SK-N-SH (cell line): Measurements from ENCODE around the gene SH3BGRL2. TPM values are rescaled to one million over a fixed set of nuclear protein-coding genes. Genes with fewer than 3 reads are reported as not detected.

ENCODE experiments used
- CTCF ChIA-PET: fragments of 300-600, 350-600 bp; formaldehyde crosslinking; extraction: SDS; loops from one replicate; lab custom pipeline; 2021; lab: Yijun Ruan, JAX
- POLR2A ChIA-PET: fragments of 350-600 bp; sonication (Branson Sonifier 250); formaldehyde crosslinking; extraction: SDS; loops from one replicate; lab custom pipeline; 2020; ENCODE audit warnings: antibody characterized with exemption, inconsistent platforms; lab: Yijun Ruan, JAX
- DNase-seq: peaks from one replicate; pipeline ENCODE4 v3.0.0; 2012
- H2AFZ ChIP-seq: fragments of 200-600 bp; sonication (generic); 2 replicates; pipeline ENCODE4 v1.8.1; 2016; ENCODE audit warnings: antibody characterized with exemption, mild to moderate bottlenecking, low read depth
- H3F3A ChIP-seq: fragments of 200-600 bp; sonication (generic); replicated peaks from 2 replicates; pipeline ENCODE3; 2016; ENCODE audit warnings: antibody characterized with exemption, mild to moderate bottlenecking; ENCODE audit not compliant: insufficient read depth
- H3K27ac ChIP-seq, 2 experiments: fragments of 200-500 bp in 1 of 2; fragments of 200-600 bp in 1 of 2; sonication (Bioruptor generic) in 1 of 2; sonication (generic), shearing (Covaris generic) in 1 of 2; 2 replicates each; pipeline versions ENCODE4 v1.5.1 to v1.6.1; 2014 to 2016; ENCODE audit warnings: low read depth in 2 of 2, inconsistent platforms in 1 of 2, low read length in 1 of 2, mild to moderate bottlenecking in 1 of 2, mixed read lengths in 1 of 2
- H3K27me3 ChIP-seq: fragments of 200-600 bp; sonication (generic), shearing (Covaris generic); 2 replicates; pipeline ENCODE4 v1.6.1; 2016; ENCODE audit warnings: mixed run types; ENCODE audit not compliant: insufficient read depth
- H3K36me3 ChIP-seq, 2 experiments: fragments of 200-500 bp in 1 of 2; fragments of 200-600 bp in 1 of 2; sonication (Bioruptor generic) in 1 of 2; sonication (generic) in 1 of 2; replicated peaks in 1 of 2; 2 replicates each; pipeline versions ENCODE3 to v1.5.1; 2014 to 2016; ENCODE audit warnings: low read length in 1 of 2, mild to moderate bottlenecking in 1 of 2; ENCODE audit not compliant: insufficient read depth in 2 of 2, control insufficient read depth in 1 of 2
- H3K4me1 ChIP-seq, 2 experiments: fragments of 200-500 bp in 1 of 2; fragments of 200-600 bp in 1 of 2; sonication (Bioruptor generic) in 1 of 2; sonication (generic), shearing (Covaris generic) in 1 of 2; 2 replicates each; pipeline versions ENCODE4 v1.5.1 to v1.6.1; 2014 to 2016; ENCODE audit warnings: low read depth in 1 of 2, low read length in 1 of 2, mixed run types in 1 of 2; ENCODE audit not compliant: insufficient read depth in 2 of 2, control insufficient read depth in 1 of 2
- H3K4me2 ChIP-seq: fragments of 200-600 bp; sonication (generic), shearing (Covaris generic); 2 replicates; pipeline ENCODE4 v1.6.1; 2017; ENCODE audit warnings: mixed run types
- H3K4me3 ChIP-seq, 2 experiments: fragments of 200-500 bp in 1 of 2; fragments of 200-600 bp in 1 of 2; sonication (Bioruptor generic) in 1 of 2; sonication (generic), shearing (Covaris generic) in 1 of 2; 2 replicates each; pipeline versions ENCODE4 v1.5.1 to v1.8.1; 2014 to 2016; ENCODE audit warnings: low read depth in 2 of 2, inconsistent platforms in 1 of 2, low read length in 1 of 2, mild to moderate bottlenecking in 1 of 2, mixed read lengths in 1 of 2, moderate library complexity in 1 of 2
- H3K79me2 ChIP-seq: fragments of 200-600 bp; sonication (generic); 2 replicates; pipeline ENCODE4 v1.8.1; 2017; ENCODE audit warnings: mild to moderate bottlenecking; ENCODE audit not compliant: insufficient read depth
- H3K9ac ChIP-seq: fragments of 200-600 bp; sonication (generic); 2 replicates; pipeline ENCODE4 v1.6.1; 2017; ENCODE audit warnings: mixed run types
- H3K9me2 ChIP-seq: fragments of 200-600 bp; sonication (generic); 2 replicates; pipeline ENCODE4 v1.6.1; 2017; ENCODE audit warnings: mixed run types
- H3K9me3 ChIP-seq: fragments of 200-600 bp; sonication (generic); 2 replicates; pipeline ENCODE4 v1.6.1; 2017; ENCODE audit warnings: mixed run types, mild to moderate bottlenecking, moderate library complexity
- H4K20me1 ChIP-seq: fragments of 200-600 bp; sonication (generic); 2 replicates; pipeline ENCODE4 v1.6.1; 2017; ENCODE audit warnings: mild to moderate bottlenecking, mixed run types; ENCODE audit not compliant: insufficient read depth
- CTCF ChIP-seq: fragments of 200-600 bp; sonication (generic); IDR thresholded peaks from 2 replicates; pipeline ENCODE4 v1.6.1; 2017; ENCODE audit warnings: antibody characterized with exemption, mild to moderate bottlenecking, moderate library complexity
- EZH2phosphoT487 ChIP-seq: fragments of 200-600 bp; sonication (generic); IDR thresholded peaks from 2 replicates; pipeline ENCODE4 v1.6.1; 2017; ENCODE audit warnings: low read depth, mixed run types, mild to moderate bottlenecking, antibody characterized with exemption, moderate library complexity, borderline replicate concordance
- IRF3 ChIP-seq: fragments of 150-350 bp; IDR thresholded peaks from 2 replicates; pipeline ENCODE4 v1.6.1; 2016; ENCODE audit warnings: mild to moderate bottlenecking, low read depth, low read length
- JUND ChIP-seq: IDR thresholded peaks from 2 replicates; pipeline ENCODE4 v1.4.0; 2012
- MAX ChIP-seq: IDR thresholded peaks from 2 replicates; pipeline ENCODE4 v1.4.0; 2012; ENCODE audit warnings: low read depth
- MXI1 ChIP-seq: IDR thresholded peaks from 2 replicates; pipeline ENCODE4 v1.6.1; 2012; ENCODE audit warnings: mild to moderate bottlenecking, low read depth, low read length, improper control_type of control experiment
- NFIC ChIP-seq: IDR thresholded peaks from 2 replicates; pipeline ENCODE4 v1.4.0; 2012; ENCODE audit warnings: borderline replicate concordance
- NRF1 ChIP-seq: IDR thresholded peaks from 2 replicates; pipeline ENCODE4 v1.6.1; 2012; ENCODE audit warnings: low read depth, mild to moderate bottlenecking, low read length
- PBX3 ChIP-seq: IDR thresholded peaks from 2 replicates; pipeline ENCODE4; 2012
- POLR2AphosphoS5 ChIP-seq: IDR thresholded peaks from 2 replicates; pipeline ENCODE4 v1.6.1; 2012; ENCODE audit warnings: low read depth, low read length
- RCOR1 ChIP-seq: fragments of 150-350 bp; IDR thresholded peaks from 2 replicates; pipeline ENCODE4 v1.6.1; 2017; ENCODE audit warnings: antibody characterized with exemption, low read length
- REST ChIP-seq: IDR thresholded peaks from 2 replicates; pipeline ENCODE4 v1.6.1; 2012; ENCODE audit warnings: mild to moderate bottlenecking, low read depth, low read length, moderate library complexity
- RFX5 ChIP-seq: IDR thresholded peaks from 2 replicates; pipeline ENCODE4 v1.6.1; 2012; ENCODE audit warnings: mild to moderate bottlenecking, improper control_type of control experiment, low read length
- RXRA ChIP-seq: IDR thresholded peaks from 2 replicates; pipeline ENCODE4 v1.4.0; 2012; ENCODE audit warnings: low read depth, mild to moderate bottlenecking, borderline replicate concordance
- SIN3A ChIP-seq: IDR thresholded peaks from 2 replicates; pipeline ENCODE4 v1.6.1; 2012; ENCODE audit warnings: low read depth, mild to moderate bottlenecking, low read length, moderate library complexity, borderline replicate concordance
- SMC3 ChIP-seq: IDR thresholded peaks from 2 replicates; pipeline ENCODE4 v1.6.1; 2012; ENCODE audit warnings: low read depth, low read length, improper control_type of control experiment
- TAF1 ChIP-seq: IDR thresholded peaks from 2 replicates; pipeline ENCODE4 v1.6.1; 2012; ENCODE audit warnings: low read depth, mild to moderate bottlenecking, low read length, moderate library complexity, borderline replicate concordance
- TCF12 ChIP-seq: IDR thresholded peaks from 2 replicates; pipeline ENCODE4 v1.4.0; 2012
- ZBTB33 ChIP-seq: IDR thresholded peaks from 2 replicates; pipeline ENCODE4 v1.4.0; 2012; ENCODE audit warnings: low read depth, borderline replicate concordance
- WGBS: methylation state at CpG from one replicate; pipeline ENCODE4 v1.1.6; 2017; ENCODE audit warnings: low lambda C conversion rate; 5-methylcytosine and 5-hydroxymethylcytosine counted together
- polyA plus RNA-seq, 3 experiments: library from polyadenylated mRNA; depleted of rRNA; stranded (reverse); fragments of >200 nt; gene quantifications; 2 replicates each; pipeline ENCODE4 v1.2.3, GENCODE V29; 2012

SH3BGRL2 gene
- polyA plus RNA-seq, 1 of the 3 experiments (the other 2 are of a cell fraction): 1.4 TPM

GRCh38 chr6:79623106-79623505, 8.0 kb upstream of the SH3BGRL2 start:
- Histone ChIP-seq H3K4me2 (no peak overlapping the region), H3K4me3 (no peak overlapping the region), H3K79me2 (no peaks in the 10 kb centered on the region), H3K27me3 (no peaks in the 10 kb centered on the region), H3K4me1 (no peaks in the 10 kb centered on the region; a peak in 2 of 4 replicates), H3K9me2 (no peaks in the 10 kb centered on the region), H4K20me1 (no peaks in the 10 kb centered on the region), H3K9ac (no peak overlapping the region), H3K36me3 (no peaks in the 10 kb centered on the region), H2AFZ (no peak overlapping the region), H3K9me3 (no peaks in the 10 kb centered on the region), H3K27ac (no peak overlapping the region), H3F3A (no peaks in the 10 kb centered on the region)
- CTCF ChIA-PET: interaction anchor here (0.9 to 1.0 kb wide), 2 partner anchors 9 to 13 kb away, joined by 4 read pairs; no protein-coding TSS in a partner anchor
- TF ChIP-seq RFX5: no peak
- TF ChIP-seq NFIC: no peak
- TF ChIP-seq POLR2AphosphoS5: no peak
- TF ChIP-seq NRF1: no peak
- TF ChIP-seq CTCF: no peak
- no peak for TF ChIP-seq MAX
- no peak for TF ChIP-seq EZH2phosphoT487
- TF ChIP-seq SMC3: no peak
- TF ChIP-seq ZBTB33: no peak
- no peak for DNase-seq
- WGBS: 93% methylated on average over 5 of the region's 5 CpGs
- POLR2A ChIA-PET: interaction anchor here (0.7 kb wide), 1 partner anchor 10 kb away, joined by 3 read pairs; no protein-coding TSS in a partner anchor

- H3K9me2 ChIP-seq: no peaks in the 10 kb centered on the region
- H3K9me3 ChIP-seq: no peaks in the 10 kb centered on the region
- no peak overlapping the region for H3K4me3 ChIP-seq
- no peak overlapping the region for H3K27ac ChIP-seq
- no peak overlapping the region for H3K4me2 ChIP-seq
- no peaks in the 10 kb centered on the region for H3F3A ChIP-seq
- ChIA-PET CTCF (interaction anchor here (0.9 to 2.1 kb wide), 2 partner anchors 19 to 55 kb away, joined by 3 to 6 read pairs; no protein-coding TSS in a partner anchor), POLR2A (no interaction called here)
- no peaks in the 10 kb centered on the region for H3K79me2 ChIP-seq
- no peak overlapping the region for H2AFZ ChIP-seq
- no peak for DNase-seq
- no peak overlapping the region for H3K9ac ChIP-seq
- H3K4me1 ChIP-seq: peaks cover 3 to 5% of the 10 kb centered on the region in 2 experiments; a peak in 2 of 4 replicates
- H3K27me3 ChIP-seq: no peaks in the 10 kb centered on the region
- H3K36me3 ChIP-seq: no peaks in the 10 kb centered on the region
- H4K20me1 ChIP-seq: no peaks in the 10 kb centered on the region
- TF ChIP-seq MXI1 (no peak), POLR2AphosphoS5 (no peak), JUND (no peak), TCF12 (no peak), REST (no peak), SIN3A (no peak), NFIC (no peak), RXRA (no peak), PBX3 (no peak), RCOR1 (no peak), IRF3 (no peak), TAF1 (no peak)
Observed at GRCh38 chr6:79625746-79626145, 5.4 kb upstream of the SH3BGRL2 start.
